Measurements from ENCODE around the gene EIF6. TPM values are rescaled to one million over a fixed set of nuclear protein-coding genes. Genes with fewer than 3 reads are reported as not detected.
A peak's percentile ranks its signal among the peaks of the same experiment; 100 is the strongest.

Gene EIF6
- total and polyA plus RNA-seq, 2 donors (not counting 3 experiments of a cell fraction or from before 2014, with no cell fraction given): 153 to 286 TPM

GRCh38 chr20:35305682-35306556 is 21.3 kb upstream of the EIF6 start:
- dilution Hi-C loops (cut with MboI; ENCODE audit: extremely low pct_ligation_motif_present, low sequenced_read_pairs) (no loop called here), intact Hi-C loops (cut with micrococcal nuclease) (no loop called here)
- peak overlapping the region; percentile 22 for H3K9ac ChIP-seq (replicated peaks; ENCODE audit: extremely low read depth, insufficient read depth, low read length)
- BruUV-seq (replicated peaks): no TSS peak
- H3K79me2 ChIP-seq (ENCODE audit: control insufficient read depth, insufficient read depth, low read length): no peaks in the 10 kb centered on the region
- CTCF ChIA-PET: interaction anchor here (0.5 to 9.7 kb wide), 32 partner anchors 9 to 430 kb away, joined by 3 to 200 read pairs (median 4); partner anchors contain the start of genes CEP250, EDEM2, EIF6 and GDF5
- FAIRE-seq (peak; percentile 99), DNase-seq (ENCODE audit: low read depth, low spot score) (peak; percentile 96)
- no peaks in the 10 kb centered on the region for H3K9me1 ChIP-seq (replicated peaks; ENCODE audit: control insufficient read depth, extremely low read depth, insufficient read depth, low read length)
- H4K20me1 ChIP-seq (replicated peaks; ENCODE audit: control insufficient read depth, extremely low read depth, insufficient read depth, low read length): no peaks in the 10 kb centered on the region
- H3K36me3 ChIP-seq (ENCODE audit: control insufficient read depth in 2 of 2, extremely low read depth in 1 of 2, insufficient read depth in 2 of 2, low read length in 2 of 2): no peaks in the 10 kb centered on the region
- no peaks in the 10 kb centered on the region for H3K27me3 ChIP-seq (ENCODE audit: control insufficient read depth in 2 of 2, insufficient read depth in 2 of 2, low read length in 2 of 2)
- POLR2A ChIA-PET: interaction anchor here (0.5 to 1.8 kb wide), 5 partner anchors 12 to 149 kb away, joined by 3 to 9 read pairs (median 5); partner anchors contain the start of genes CEP250 and MMP24OS
- TF ChIP-seq POLR2AphosphoS5 (IDR thresholded peaks at IDR 0.05; ENCODE audit: insufficient read depth, low read depth, low read length) (peak; percentile 95), POLR2A (IDR thresholded peaks at IDR 0.05; ENCODE audit: low read depth, low read length) (no peak), MYC (IDR thresholded peaks at IDR 0.05; ENCODE audit: low read depth, low read length) (peak; percentile 74), JUN (IDR thresholded peaks at IDR 0.05; ENCODE audit: borderline replicate concordance, insufficient read depth, insufficient read length, low read depth) (peak; percentile 96), EZH2 (IDR thresholded peaks at IDR 0.05; ENCODE audit: borderline replicate concordance, low read depth, low read length, severe bottlenecking) (no peak), FOS (IDR thresholded peaks at IDR 0.05; ENCODE audit: borderline replicate concordance, insufficient read depth, low read length) (peak; percentile 100), CTCF (IDR thresholded peaks at IDR 0.05; ENCODE audit: extremely low read depth in 1 of 2, insufficient read depth in 1 of 2, low read depth in 1 of 2, low read length in 2 of 2) (no peak), GATA2 (IDR thresholded peaks at IDR 0.05; ENCODE audit: insufficient read depth, insufficient read length, low read depth, low read length) (peak; percentile 74), MAX (IDR thresholded peaks at IDR 0.05; ENCODE audit: insufficient read depth, insufficient read length) (peak; percentile 65)
- peak overlapping the region; percentile 82 for H3K27ac ChIP-seq (ENCODE audit: insufficient read depth, low read depth, low read length)
- H2AFZ ChIP-seq (ENCODE audit: low read depth, low read length): no peak overlapping the region
- H3K4me2 ChIP-seq (ENCODE audit: insufficient read depth, low read length): no peak overlapping the region
- H3K4me1 ChIP-seq (ENCODE audit: control insufficient read depth, extremely low read depth, insufficient read depth, low read length): peaks cover 69% of the 10 kb centered on the region
- no peaks in the 10 kb centered on the region for H3K9me3 ChIP-seq (replicated peaks; ENCODE audit: control insufficient read depth, insufficient read depth, low read length)
- H3K4me3 ChIP-seq (replicated peaks in 1 of 3; ENCODE audit: insufficient read depth in 1 of 3, low read depth in 1 of 3, low read length in 3 of 3): no peak overlapping the region

Data from endothelial cell of umbilical vein (primary cell).